GM21423 (cell line): ENCODE measurements around the gene ARHGAP9.

ENCODE experiments used
- ATAC-seq: cut with Tn5 transposase; IDR thresholded peaks from one replicate; pipeline ENCODE4 v1.9.1; 2021; ENCODE audit warnings: mild to moderate bottlenecking, moderate library complexity; ENCODE audit not compliant: unreplicated experiment

ARHGAP9 gene

GRCh38 chr12:57479376-57480115, at the start of gene ARHGAP9:
Gene ARHGAP9 (minus strand): TSS chr12:57479866. CDS start chr12:57479406, 460 bp downstream.
- ATAC-seq, result peak; percentile 54

GRCh38 chr12:57528831-57529555, 49.3 kb upstream of the ARHGAP9 start:
- no peak for ATAC-seq

GRCh38 chr12:57528176-57528575, 48.5 kb upstream of the ARHGAP9 start:
- no peak for ATAC-seq

- ATAC-seq, result no peak
Measured at GRCh38 chr12:57527184-57527583, 47.5 kb upstream of the ARHGAP9 start.

- ATAC-seq, result no peak
Measured at GRCh38 chr12:57526477-57527126, 46.9 kb upstream of the ARHGAP9 start.

- ATAC-seq, result no peak
Measured at GRCh38 chr12:57525615-57526383, 46.1 kb upstream of the ARHGAP9 start.

- no peak for ATAC-seq
Measured at GRCh38 chr12:57524814-57525614, 45.3 kb upstream of the ARHGAP9 start.

GRCh38 chr12:57523706-57524614, 44.3 kb upstream of the ARHGAP9 start:
- ATAC-seq, result no peak

- ATAC-seq, result no peak
Measured at GRCh38 chr12:57522887-57523705, 43.4 kb upstream of the ARHGAP9 start.

GRCh38 chr12:57522011-57522886, 42.6 kb upstream of the ARHGAP9 start, which contains the start of gene MBD6:
Gene MBD6 (plus strand): TSS chr12:57522824. CDS start chr12:57524304, 1,480 bp downstream.
- peak; percentile 35 for ATAC-seq

GRCh38 chr12:57521525-57522010, 41.9 kb upstream of the ARHGAP9 start:
- ATAC-seq, result no peak

- peak; percentile 66 for ATAC-seq
Measured at GRCh38 chr12:57520053-57520818, 40.6 kb upstream of the ARHGAP9 start, which contains the start of gene DDIT3. Gene DDIT3 (minus strand): TSS chr12:57520514. CDS start chr12:57517406, 3,108 bp downstream.

- ATAC-seq, result no peak
Measured at GRCh38 chr12:57519796-57520052, 40.1 kb upstream of the ARHGAP9 start.

- ATAC-seq, result no peak
Measured at GRCh38 chr12:57518920-57519795, 39.5 kb upstream of the ARHGAP9 start.

GRCh38 chr12:57518176-57518919, 38.7 kb upstream of the ARHGAP9 start:
- ATAC-seq, result no peak
